K562 (cell line): ENCODE results near the gene MYMK. TPM values are rescaled to one million over a fixed set of nuclear protein-coding genes. Genes with fewer than 3 reads are reported as not detected.

Experiments
- UBTF ChIP-seq, 2 experiments: IDR thresholded peaks; 2 replicates each; pipeline ENCODE4 v1.6.1; 2012; ENCODE audit warnings: improper control_type of control experiment in 2 of 2, low read depth in 2 of 2, low read length in 2 of 2, borderline replicate concordance in 1 of 2
- ZNF318 ChIP-seq, 2 experiments: fragments of 450-650 bp; IDR thresholded peaks; 2 replicates each; pipeline ENCODE4 v1.6.1; 2016; ENCODE audit warnings: mild to moderate bottlenecking in 2 of 2, borderline replicate concordance in 1 of 2, low read depth in 1 of 2, moderate library complexity in 1 of 2
- polyA plus RNA-seq, 8 experiments: library from polyadenylated mRNA; depleted of rRNA in 4 of 8; stranded (reverse) in 5 of 8; unstranded in 3 of 8; fragments of >200 nt; fragmentation: Nextera tagmentation in 2 of 8; fragmentation: Illumina TruSeq in 1 of 8; extraction: Ambion mirVana in 2 of 8; extraction: Trizol in 1 of 8; gene quantifications; 2 replicates each; pipeline versions ENCODE4 v1.2.1 to v1.2.3, GENCODE V29; 2011 to 2014; ENCODE audit warnings: inconsistent platforms in 1 of 8, missing spikeins in 1 of 8
- total RNA-seq, 7 experiments: library from RNA; depleted of rRNA in 6 of 7; stranded (reverse); fragments of >200 nt in 6 of 7; fragmentation: Illumina TruSeq in 2 of 7; extraction: Trizol in 2 of 7; gene quantifications; 2 replicates each; pipeline versions ENCODE4 v1.2.1 to v1.2.3, GENCODE V29; 2011 to 2021; ENCODE audit warnings: low replicate concordance in 1 of 7

MYMK gene
- total and polyA plus RNA-seq, 9 of the 15 experiments (the other 6 are each of a cell fraction or from before 2014, with no cell fraction given): not detected

- TF ChIP-seq ZNF318 (IDR thresholded peaks at IDR 0.05; ENCODE audit: borderline replicate concordance in 1 of 2, low read depth in 1 of 2) (no peak), UBTF (IDR thresholded peaks at IDR 0.05; ENCODE audit: borderline replicate concordance in 1 of 2, low read depth in 2 of 2, low read length in 2 of 2) (no peak)
Measured at GRCh38 chr9:133496861-133497842, 27.6 kb downstream of the MYMK start (continued).
